SH-SY5Y (cell line): ENCODE results near the gene JAKMIP1.

ENCODE experiments used
- GATA2 ChIP-seq: IDR thresholded peaks from 2 replicates; pipeline ENCODE4 v1.6.1; 2011; ENCODE audit warnings: mild to moderate bottlenecking, low read depth, low read length
- GATA3 ChIP-seq: IDR thresholded peaks from 2 replicates; pipeline ENCODE4 v1.6.1; 2011; ENCODE audit warnings: low read depth, mild to moderate bottlenecking, low read length, moderate library complexity

DNA sequence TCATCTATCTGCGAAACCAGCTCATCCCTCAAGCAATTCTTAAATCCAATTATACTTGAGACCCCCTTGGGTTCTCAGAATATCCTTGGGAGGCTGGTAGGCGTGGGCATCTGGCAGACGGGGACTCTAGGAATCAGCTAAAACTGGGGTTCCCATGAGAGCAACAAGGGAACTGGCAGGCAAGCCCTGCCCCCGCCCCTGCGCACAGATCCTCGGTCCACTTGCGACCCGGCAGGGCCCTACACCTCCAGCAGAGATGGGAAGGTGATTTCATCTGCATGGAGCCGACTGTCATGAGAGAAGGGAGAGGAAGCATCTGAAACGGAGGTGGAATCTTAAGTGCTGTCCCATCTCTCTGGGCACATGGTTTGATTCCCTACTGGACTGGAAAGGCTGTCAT is 172.2 kb downstream of the JAKMIP1 start:
- TF ChIP-seq GATA2 (no peak), GATA3 (no peak)
